ENCODE results near the gene MYO1H. TPM values are rescaled to one million over a fixed set of nuclear protein-coding genes. Genes with fewer than 3 reads are reported as not detected.
A peak's percentile ranks its signal among the peaks of the same experiment; 100 is the strongest.

MYO1H gene
- total and polyA plus RNA-seq, 2 of the 8 experiments (the other 6 are each of a cell fraction or from before 2014, with no cell fraction given) = 0.03 TPM; not detected in 1

- Histone ChIP-seq H3K56ac (replicated peaks; ENCODE audit: insufficient read length, low read depth, low read length) (no peak overlapping the region), H2BK5ac (ENCODE audit: low read depth, low read length) (no peak overlapping the region), H3K36me3 (ENCODE audit: control insufficient read depth in 2 of 4, insufficient read depth in 4 of 4, low read length in 3 of 4) (no peaks in the 10 kb centered on the region), H3K79me2 (ENCODE audit: control insufficient read depth in 1 of 2, insufficient read depth in 2 of 2, low read length in 2 of 2) (no peaks in the 10 kb centered on the region), H4K8ac (ENCODE audit: extremely low read depth, insufficient read depth, low read length) (no peak overlapping the region), H2BK12ac (ENCODE audit: low read depth, low read length) (no peak overlapping the region), H3K9ac (replicated peaks in 1 of 4; ENCODE audit: extremely low read depth in 1 of 4, low read depth in 3 of 4, low read length in 3 of 4) (no peak overlapping the region), H2BK15ac (ENCODE audit: low read length) (peak overlapping the region; percentile 36; the same call in 1 of the 2 replicates), H3K27me3 (replicated peaks in 1 of 4; ENCODE audit: control insufficient read depth in 3 of 4, extremely low read depth in 1 of 4, insufficient read depth in 3 of 4, low read length in 3 of 4) (no peaks in the 10 kb centered on the region), H2BK20ac (ENCODE audit: low read length) (no peak overlapping the region), H2BK120ac (replicated peaks; ENCODE audit: low read depth, low read length) (no peak overlapping the region), H3K23ac (ENCODE audit: insufficient read length) (no peak overlapping the region), H3K4me1 (replicated peaks in 1 of 4; ENCODE audit: control insufficient read depth in 3 of 4, insufficient read depth in 4 of 4, low read length in 3 of 4) (no peaks in the 10 kb centered on the region), H3K18ac (ENCODE audit: extremely low read depth, low read length) (no peak overlapping the region), H2AFZ (ENCODE audit: low read length) (no peak overlapping the region), H3K23me2 (ENCODE audit: low read depth, low read length) (no peaks in the 10 kb centered on the region), H3K4me3 (ENCODE audit: extremely low read depth in 1 of 4, insufficient read depth in 2 of 4, low read depth in 3 of 4, low read length in 4 of 4) (no peak overlapping the region), H4K91ac (replicated peaks; ENCODE audit: insufficient read length, low read length) (no peak overlapping the region), H3K14ac (ENCODE audit: insufficient read length) (no peak overlapping the region), H3K9me3 (ENCODE audit: insufficient read depth in 2 of 2, low read depth in 1 of 2, low read length in 1 of 2) (no peaks in the 10 kb centered on the region), H2AK5ac (ENCODE audit: low read depth, low read length) (no peak overlapping the region), H3K79me1 (ENCODE audit: low read depth, low read length) (no peaks in the 10 kb centered on the region; the same call in 1 of the 2 replicates), H3K4me2 (ENCODE audit: insufficient read depth in 1 of 2, low read depth in 2 of 2, low read length in 2 of 2) (no peak overlapping the region), H3K4ac (replicated peaks; ENCODE audit: insufficient read length, low read depth, low read length) (no peak overlapping the region), H4K5ac (ENCODE audit: insufficient read length, low read depth, low read length) (no peak overlapping the region), H4K20me1 (replicated peaks in 1 of 2; ENCODE audit: control insufficient read depth in 1 of 2, insufficient read depth in 2 of 2, low read length in 2 of 2) (no peaks in the 10 kb centered on the region), H3K27ac (ENCODE audit: low read depth, low read length) (no peak overlapping the region)
- 91% methylated on average over 5 of the region's 5 CpGs; no CpG with 5 or more reads in 1 of the 2 experiments for WGBS, 2 experiments (ENCODE audit: extremely low coverage in 1 of 2, insufficient coverage in 1 of 2, insufficient read length in 1 of 2, insufficient replicate concordance in 2 of 2, low coverage in 1 of 2, low lambda C conversion rate in 2 of 2, missing lambda C conversion rate in 1 of 2)
- DNase-seq (ENCODE audit: low read depth in 1 of 2, low spot score in 2 of 2) (no peak), FAIRE-seq (no peak)
- TF ChIP-seq KDM1A (IDR thresholded peaks at IDR 0.05; ENCODE audit: borderline replicate concordance, low read length) (no peak), POLR2A (IDR thresholded peaks at IDR 0.05; ENCODE audit: control extremely low read depth in 1 of 2, low read depth in 2 of 2, low read length in 2 of 2) (no peak), CREB1 (IDR thresholded peaks at IDR 0.05) (no peak), SIX5 (IDR thresholded peaks at IDR 0.05; ENCODE audit: low read depth, low read length) (no peak)
- ChIA-PET POLR2A (ENCODE audit: partially characterized antibody) (no interaction called here), CTCF (ENCODE audit: partially characterized antibody) (interaction anchor here (1.2 to 1.9 kb wide), 2 partner anchors 15 to 106 kb away, joined by 3 to 8 read pairs; no protein-coding TSS in a partner anchor)
Measured at GRCh38 chr12:109369831-109370230, 22.1 kb downstream of the MYO1H start.
